ENCODE results near the gene MFSD6. TPM values are rescaled to one million over a fixed set of nuclear protein-coding genes. Genes with fewer than 3 reads are reported as not detected.

The MFSD6 gene
- total RNA-seq, 1 experiment from 2014 or later: 4.7 TPM

DNA sequence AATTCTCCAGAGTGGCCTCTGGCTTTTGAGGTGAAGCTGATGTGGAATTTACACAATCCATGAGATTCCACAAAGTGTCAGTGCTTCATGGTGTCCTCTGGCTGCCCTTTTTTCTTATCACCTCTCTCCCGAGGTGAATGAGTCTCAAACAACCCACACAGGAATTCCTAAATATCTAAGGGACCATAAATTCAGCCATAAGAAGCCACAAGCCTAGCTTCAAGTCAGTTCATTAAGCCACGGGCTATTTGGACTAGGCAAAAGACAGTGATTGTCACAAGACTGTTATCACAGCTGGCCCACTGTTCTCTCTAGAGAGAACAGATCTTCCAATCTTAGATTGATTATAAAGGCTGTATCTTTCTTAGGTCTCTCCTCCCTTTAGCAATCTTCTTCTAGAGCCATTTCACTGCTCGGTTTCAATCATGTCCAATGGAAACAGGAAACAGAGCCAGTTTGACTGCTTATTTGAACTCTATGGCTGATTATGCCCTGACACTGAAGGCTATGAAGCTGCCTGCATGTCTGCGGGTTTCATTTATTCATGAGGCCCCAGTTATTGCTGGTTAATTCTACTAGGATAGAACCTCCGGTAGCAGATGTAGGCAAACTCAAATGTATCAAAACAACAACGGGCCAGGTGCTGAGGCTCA lies 122.2 kb downstream of the MFSD6 start:
- DNase-seq (ENCODE audit: low spot score): peak; percentile 25

DNA sequence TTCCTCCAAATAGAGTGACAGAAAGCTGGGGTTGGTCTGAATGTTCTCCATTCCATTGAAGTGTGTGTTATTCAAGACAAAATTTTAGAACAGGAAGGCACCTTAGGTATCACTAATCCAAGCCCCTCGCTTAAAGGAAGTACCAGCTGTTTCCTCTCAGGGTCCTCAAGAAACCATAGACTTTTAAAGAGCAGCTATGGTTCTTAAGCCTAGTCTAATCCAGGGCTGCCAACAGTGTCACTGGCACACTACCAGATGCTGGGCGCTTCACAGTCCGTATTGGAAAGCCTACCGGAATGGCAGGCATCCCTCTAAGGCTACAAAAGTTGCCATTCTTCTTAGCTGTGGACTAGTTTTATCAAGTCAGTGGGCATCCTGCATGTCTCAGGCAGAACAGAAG lies 124.4 kb downstream of the MFSD6 start:
- DNase-seq (ENCODE audit: low spot score): no peak

GRCh38 chr2:190533175-190533967 lies 125.2 kb downstream of the MFSD6 start:
- DNase-seq (ENCODE audit: low spot score): no peak

GRCh38 chr2:190533968-190534309 lies 125.8 kb downstream of the MFSD6 start:
- DNase-seq (ENCODE audit: low spot score): no peak

- peak; percentile 52 for DNase-seq (ENCODE audit: low spot score)
These were observed 126.4 kb downstream of the MFSD6 start, which contains the start of gene NEMP2 for GRCh38 chr2:190534310-190535120. Gene NEMP2 (minus strand): TSS chr2:190534722. CDS start chr2:190534655, 67 bp downstream.

DNA sequence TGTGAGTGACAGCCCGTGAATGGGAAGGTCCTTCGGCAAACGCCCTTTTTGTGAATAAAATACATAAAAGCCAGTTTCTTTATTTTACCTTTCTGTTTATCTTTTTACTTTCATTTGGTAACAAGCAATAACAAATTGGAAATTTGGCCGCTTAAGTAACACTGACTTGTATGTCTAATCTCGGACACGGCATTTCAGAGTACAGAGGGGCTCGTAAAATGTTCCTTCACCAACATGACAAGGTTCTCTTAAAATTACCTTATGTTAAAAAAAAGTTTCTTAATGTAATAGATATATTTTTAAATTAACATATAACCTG lies 126.9 kb downstream of the MFSD6 start:
- no peak for DNase-seq (ENCODE audit: low spot score)

DNA sequence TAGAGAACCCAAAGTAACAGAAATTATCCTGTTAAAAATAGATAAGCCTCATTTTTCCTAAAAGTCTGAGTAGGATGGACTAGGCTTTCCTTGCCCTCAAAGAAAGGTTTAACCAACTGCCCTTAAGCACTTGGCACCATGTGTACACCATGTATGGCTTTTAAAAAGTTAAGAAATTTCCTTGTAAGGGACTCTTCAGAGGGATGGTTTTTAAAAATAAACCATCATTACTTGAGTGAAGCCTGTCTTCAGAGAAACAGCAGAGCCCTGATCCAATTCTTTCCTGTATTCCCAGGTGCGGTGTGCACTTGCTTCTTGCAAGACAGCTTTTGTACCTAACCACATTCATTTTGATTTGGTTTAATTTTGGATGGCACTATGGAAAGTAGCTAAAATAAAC lies 127.4 kb downstream of the MFSD6 start:
- no peak for DNase-seq (ENCODE audit: low spot score)

DNA sequence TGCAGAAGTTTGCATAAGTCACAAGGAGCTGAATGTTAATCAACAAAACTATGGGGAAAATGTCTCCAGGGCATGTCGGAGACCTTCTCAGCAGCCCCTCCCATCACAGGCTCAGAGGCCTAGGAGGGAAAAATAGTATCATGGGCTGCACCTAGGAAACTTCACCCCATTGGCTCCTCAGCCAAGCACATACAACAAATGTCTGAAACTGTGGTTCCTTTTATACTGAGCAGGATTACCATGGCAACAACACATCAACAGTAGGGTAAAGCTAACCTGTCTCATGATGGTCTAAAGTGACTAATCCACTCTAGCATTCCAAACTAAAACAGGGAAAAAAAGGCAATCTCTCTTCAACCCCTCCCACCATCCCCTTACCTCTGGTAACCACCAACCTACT lies 129.6 kb downstream of the MFSD6 start:
- no peak for DNase-seq (ENCODE audit: low spot score)

DNA sequence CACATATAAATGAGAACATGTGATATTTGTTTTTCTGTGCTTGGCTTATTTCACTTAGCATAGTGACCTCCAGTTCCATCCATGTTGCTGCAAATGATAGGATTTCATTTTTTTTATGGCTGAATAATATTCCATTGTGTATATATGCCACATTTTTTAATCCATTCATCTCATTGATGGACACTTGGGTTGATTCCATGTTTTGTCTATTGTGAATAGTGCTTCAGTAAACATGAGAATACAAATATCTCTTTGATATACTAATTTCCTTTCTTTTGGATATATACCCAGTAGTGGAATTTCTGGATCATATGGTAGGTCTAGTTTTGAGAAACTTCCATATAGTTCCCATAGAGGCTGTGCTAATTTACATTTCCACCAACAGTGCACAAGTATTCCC lies 130.0 kb downstream of the MFSD6 start:
- no peak for DNase-seq (ENCODE audit: low spot score)

- no peak for DNase-seq (ENCODE audit: low spot score)
These were observed 131.9 kb downstream of the MFSD6 start for GRCh38 chr2:190540048-190540447.

DNA sequence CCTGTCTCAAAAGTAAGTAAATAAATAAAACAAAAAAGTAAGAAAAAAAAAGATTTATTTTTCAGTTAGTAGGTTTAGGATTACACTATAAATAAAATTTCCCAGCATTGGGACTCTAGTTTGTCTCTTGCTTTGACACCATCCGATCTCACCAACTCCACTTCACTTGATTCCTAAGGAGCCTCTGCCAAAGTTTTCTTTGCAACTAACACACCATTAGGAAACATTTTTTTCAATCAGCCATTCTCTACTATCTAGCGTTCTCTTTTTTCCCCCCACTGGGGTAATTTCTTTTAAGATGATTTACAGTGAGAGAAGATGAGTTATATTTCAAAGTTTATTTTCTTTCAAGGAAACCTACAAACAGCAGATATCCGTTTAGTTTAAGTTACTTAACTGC lies 136.9 kb downstream of the MFSD6 start:
- no peak for DNase-seq (ENCODE audit: low spot score)

GRCh38 chr2:190545555-190546385 lies 137.6 kb downstream of the MFSD6 start:
- DNase-seq (ENCODE audit: low spot score): no peak

DNA sequence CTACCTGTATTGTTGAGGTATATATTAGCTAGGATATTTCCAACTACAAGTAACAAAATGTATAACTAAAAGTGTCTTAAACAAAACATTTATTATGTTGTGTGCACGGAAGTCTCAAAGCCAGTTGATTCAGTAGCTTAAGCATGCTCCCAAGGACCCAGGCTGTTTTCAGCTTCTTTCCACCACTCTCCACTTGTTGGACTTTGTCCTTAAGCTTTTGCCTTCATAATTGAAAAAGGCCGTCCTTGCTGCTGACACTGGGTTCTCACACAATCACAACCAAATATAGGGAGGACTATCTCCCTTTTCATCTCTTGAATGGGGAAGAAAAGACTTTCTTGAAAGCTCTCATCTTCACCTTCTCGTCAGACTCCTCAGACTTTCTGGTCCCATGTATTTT lies 138.6 kb downstream of the MFSD6 start:
- no peak for DNase-seq (ENCODE audit: low spot score)

DNA sequence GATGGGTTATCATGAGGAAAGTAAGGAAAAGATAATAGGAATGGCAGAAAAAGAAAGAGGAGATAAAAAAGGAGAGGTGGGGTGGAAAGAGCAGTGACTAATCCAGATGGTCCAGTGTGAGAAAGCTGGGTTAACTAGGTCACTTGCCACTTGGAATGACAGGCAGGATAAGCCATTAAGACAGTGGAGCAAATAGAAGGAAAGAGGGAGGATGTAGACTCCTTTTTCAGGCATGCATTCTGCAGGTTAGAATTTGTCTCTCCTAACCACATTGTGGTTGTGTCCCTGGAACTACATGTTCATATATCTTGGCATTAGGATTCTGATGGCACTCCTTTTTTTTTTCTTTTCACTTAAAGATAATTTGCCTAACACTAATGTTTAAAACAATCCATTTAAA lies 139.7 kb downstream of the MFSD6 start:
- DNase-seq (ENCODE audit: low spot score): no peak

- no peak for DNase-seq (ENCODE audit: low spot score)
These were observed 142.0 kb downstream of the MFSD6 start for GRCh38 chr2:190550137-190550536.

Other genes starting within 250 kb of the MFSD6 start
- gene HIBCH, start 88.5 kb upstream of the MFSD6 start, total RNA-seq (2014; rRNA removed; shearing (Covaris generic)): 13.2 and 15.4 TPM in 2 replicates
- 6.5 and 15.1 TPM in 2 replicates for gene INPP1, start 64.8 kb upstream of the MFSD6 start, total RNA-seq (2014; rRNA removed; shearing (Covaris generic))
- gene NEMP2, start 126.4 kb downstream of the MFSD6 start, total RNA-seq (2014; rRNA removed; shearing (Covaris generic)): 14.6 and 16.5 TPM in 2 replicates
- gene NAB1, start 240.7 kb downstream of the MFSD6 start, total RNA-seq (2014; rRNA removed; shearing (Covaris generic)): 22.6 and 28.7 TPM in 2 replicates

All from H4 (cell line).